ENCODE data around the gene ARHGEF7.

DNA sequence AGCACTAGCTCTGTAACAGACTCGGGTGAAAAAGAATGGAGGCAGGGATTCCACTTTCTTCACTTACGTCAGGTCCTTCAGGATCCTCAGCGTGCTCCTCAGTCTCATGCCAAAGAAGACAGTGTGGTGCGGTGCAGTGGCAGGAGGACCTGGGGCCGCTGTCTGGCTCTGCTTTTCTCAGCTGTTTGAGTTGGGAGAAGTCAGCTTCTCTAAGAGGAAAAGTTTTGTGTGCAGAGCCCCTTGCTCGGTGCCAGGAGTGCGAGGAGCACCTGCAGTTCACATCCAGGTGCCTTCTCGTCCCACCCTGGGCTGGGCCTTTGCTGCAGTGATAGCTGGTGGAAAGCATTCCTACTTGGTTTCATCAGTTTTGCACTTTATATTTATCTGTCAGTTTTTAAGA lies 127.5 kb downstream of the ARHGEF7 start:
- TF ChIP-seq, protein P1, sequence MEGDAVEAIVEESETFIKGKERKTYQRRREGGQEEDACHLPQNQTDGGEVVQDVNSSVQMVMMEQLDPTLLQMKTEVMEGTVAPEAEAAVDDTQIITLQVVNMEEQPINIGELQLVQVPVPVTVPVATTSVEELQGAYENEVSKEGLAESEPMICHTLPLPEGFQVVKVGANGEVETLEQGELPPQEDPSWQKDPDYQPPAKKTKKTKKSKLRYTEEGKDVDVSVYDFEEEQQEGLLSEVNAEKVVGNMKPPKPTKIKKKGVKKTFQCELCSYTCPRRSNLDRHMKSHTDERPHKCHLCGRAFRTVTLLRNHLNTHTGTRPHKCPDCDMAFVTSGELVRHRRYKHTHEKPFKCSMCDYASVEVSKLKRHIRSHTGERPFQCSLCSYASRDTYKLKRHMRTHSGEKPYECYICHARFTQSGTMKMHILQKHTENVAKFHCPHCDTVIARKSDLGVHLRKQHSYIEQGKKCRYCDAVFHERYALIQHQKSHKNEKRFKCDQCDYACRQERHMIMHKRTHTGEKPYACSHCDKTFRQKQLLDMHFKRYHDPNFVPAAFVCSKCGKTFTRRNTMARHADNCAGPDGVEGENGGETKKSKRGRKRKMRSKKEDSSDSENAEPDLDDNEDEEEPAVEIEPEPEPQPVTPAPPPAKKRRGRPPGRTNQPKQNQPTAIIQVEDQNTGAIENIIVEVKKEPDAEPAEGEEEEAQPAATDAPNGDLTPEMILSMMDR (conservative IDR thresholded peaks at IDR 0.05; ENCODE audit: low read length): no peak
- no peak for TF ChIP-seq EZH2phosphoT487 (IDR thresholded peaks at IDR 0.05; ENCODE audit: borderline replicate concordance)
